PC-9 (cell line): Measurements from ENCODE around the gene AMN1.

Experiments
- CTCF ChIP-seq: fragments of 200-600 bp; sonication (generic); conservative IDR thresholded peaks from 2 replicates; pipeline ENCODE4 v1.6.1; 2017; ENCODE audit warnings: mixed run types, antibody characterized with exemption, mild to moderate bottlenecking, moderate library complexity
- EZH2 ChIP-seq: fragments of 200-600 bp; sonication (generic); IDR thresholded peaks from 2 replicates; pipeline ENCODE4 v1.8.0; 2017; ENCODE audit warnings: antibody characterized with exemption, low read depth

GRCh38 chr12:31650918-31651317, 77.9 kb downstream of the AMN1 start:
- no peak for TF ChIP-seq CTCF
- TF ChIP-seq EZH2 = no peak
